ENCODE measurements around the gene IL19.

Gene IL19

GRCh38 chr1:206860165-206860564, 89.6 kb downstream of the IL19 start:
- DNase-seq (ENCODE audit: low read depth in 2 of 2): no peak

- no peak for DNase-seq (ENCODE audit: low read depth in 2 of 2)
Measured at GRCh38 chr1:206863266-206863665, 92.7 kb downstream of the IL19 start.

GRCh38 chr1:206864939-206865671, 94.5 kb downstream of the IL19 start, which contains the start of gene IL20:
IL20 (plus strand) TSS chr1:206865623; CDS start chr1:206865853, 230 bp downstream.
- DNase-seq (ENCODE audit: low read depth in 2 of 2): peak; percentile 86 to 97

- no peak for DNase-seq (ENCODE audit: low read depth in 2 of 2)
Measured at GRCh38 chr1:206866062-206866461, 95.5 kb downstream of the IL19 start.

GRCh38 chr1:206867239-206867638, 96.7 kb downstream of the IL19 start:
- no peak for DNase-seq (ENCODE audit: low read depth in 2 of 2)

- DNase-seq (ENCODE audit: low read depth in 2 of 2): no peak
Measured at GRCh38 chr1:206867716-206868115, 97.1 kb downstream of the IL19 start.

GRCh38 chr1:206868264-206868663, 97.7 kb downstream of the IL19 start:
- no peak for DNase-seq (ENCODE audit: low read depth in 2 of 2)

- DNase-seq (ENCODE audit: low read depth in 2 of 2): no peak
Measured at GRCh38 chr1:206872139-206872538, 101.6 kb downstream of the IL19 start.

- no peak for DNase-seq (ENCODE audit: low read depth in 2 of 2)
Measured at GRCh38 chr1:206873603-206874188, 103.1 kb downstream of the IL19 start.

- no peak for DNase-seq (ENCODE audit: low read depth in 2 of 2)
Measured at GRCh38 chr1:206875752-206876377, 105.3 kb downstream of the IL19 start.

GRCh38 chr1:206878456-206878855, 107.9 kb downstream of the IL19 start:
- no peak for DNase-seq (ENCODE audit: low read depth in 2 of 2)

- DNase-seq (ENCODE audit: low read depth in 2 of 2): no peak
Measured at GRCh38 chr1:206880314-206880713, 109.7 kb downstream of the IL19 start.

- DNase-seq (ENCODE audit: low read depth in 2 of 2): no peak
Measured at GRCh38 chr1:206882555-206882954, 112.0 kb downstream of the IL19 start.

- DNase-seq (ENCODE audit: low read depth in 2 of 2): no peak
Measured at GRCh38 chr1:206883160-206883559, 112.6 kb downstream of the IL19 start.

GRCh38 chr1:206883876-206884275, 113.3 kb downstream of the IL19 start:
- no peak for DNase-seq (ENCODE audit: low read depth in 2 of 2)

- DNase-seq (ENCODE audit: low read depth in 2 of 2): no peak
Measured at GRCh38 chr1:206885341-206886060, 114.9 kb downstream of the IL19 start.

- no peak for DNase-seq (ENCODE audit: low read depth in 2 of 2)
Measured at GRCh38 chr1:206886831-206887230, 116.3 kb downstream of the IL19 start.

- DNase-seq (ENCODE audit: low read depth in 2 of 2): no peak
Measured at GRCh38 chr1:206887701-206888100, 117.1 kb downstream of the IL19 start.

GRCh38 chr1:206890125-206891060, 119.8 kb downstream of the IL19 start:
- no peak for DNase-seq (ENCODE audit: low read depth in 2 of 2)

- DNase-seq (ENCODE audit: low read depth in 2 of 2): no peak
Measured at GRCh38 chr1:206891412-206891811, 120.8 kb downstream of the IL19 start.

Data from stimulated activated CD4-positive, alpha-beta T cell treated with anti-CD3 and anti-CD28 coated beads, Interleukin-4, amount 100 ng/mL, for 48 hours (primary cell).